Stimulated activated naive B cell treated with anti-CD40 and anti-IgM and Interleukin-4, amounts not matched to agents 10 μg/mL and 1 μg/mL and 100 μg/mL, for 72 hours (primary cell): ENCODE measurements around the gene ZNF569.
A peak's percentile ranks its signal among the peaks of the same experiment; 100 is the strongest.

Source experiments
- ATAC-seq, 2 donors: fragments of 150-1000 bp; cut with Tn5 transposase; replicated peaks; 2 replicates each; pipeline ENCODE4 v1.10.0; 2021; ENCODE audit warnings: moderate library complexity in 1 of 2
- DNase-seq: peaks from one replicate; pipeline ENCODE4 v3.0.0; 2021
- H3K27ac Mint-ChIP-seq: one replicate; pipeline ENCODE4 v1.8.0; 2022; ENCODE audit warnings: mild to moderate bottlenecking, mixed read lengths
- H3K27me3 Mint-ChIP-seq, 2 donors: one replicate each; pipeline ENCODE4 v1.8.0; 2022; ENCODE audit warnings: mixed read lengths in 2 of 2
- H3K36me3 Mint-ChIP-seq, 2 donors: one replicate each; pipeline ENCODE4 v1.8.0; 2022; ENCODE audit warnings: mixed read lengths in 2 of 2, mild to moderate bottlenecking in 1 of 2
- H3K4me1 Mint-ChIP-seq, 2 donors: one replicate each; pipeline ENCODE4 v1.8.0; 2022; ENCODE audit warnings: mixed read lengths in 2 of 2, mild to moderate bottlenecking in 1 of 2
- H3K4me3 Mint-ChIP-seq, 2 donors: one replicate each; pipeline ENCODE4 v1.8.0; 2022; ENCODE audit warnings: mild to moderate bottlenecking in 2 of 2, mixed read lengths in 2 of 2, moderate library complexity in 1 of 2
- H3K9me3 Mint-ChIP-seq, 2 donors: one replicate each; pipeline ENCODE4 v1.8.0; 2022; ENCODE audit warnings: mixed read lengths in 2 of 2, mild to moderate bottlenecking in 1 of 2

The ZNF569 gene

GRCh38 chr19:37466798-37467607, at the start of gene ZNF569:
TSS of gene ZNF569 (minus strand) at chr19:37467444. CDS start at chr19:37444921, 22,523 bp downstream.
- H3K4me1 Mint-ChIP-seq = peaks cover 22% of the 10 kb centered on the region in 2 donors
- DNase-seq (peak; percentile 91), ATAC-seq (peak; percentile 73 to 75)
- peaks cover 16 to 30% of the 10 kb centered on the region in 2 donors for H3K36me3 Mint-ChIP-seq
- peak within 1 kb of the TSS; percentile 84 to 100 for H3K4me3 Mint-ChIP-seq
- H3K27ac Mint-ChIP-seq = peak within 1 kb of the TSS; percentile 100
- H3K27me3 Mint-ChIP-seq = no peaks in the 10 kb centered on the region
- peaks cover 10 to 11% of the 10 kb centered on the region in 2 donors for H3K9me3 Mint-ChIP-seq

GRCh38 chr19:37513397-37513796, 46.2 kb upstream of the ZNF569 start:
- Mint-ChIP-seq H3K9me3 (peaks cover 5 to 21% of the 10 kb centered on the region in 2 donors), H3K4me3 (no peak overlapping the region), H3K36me3 (peaks cover 68 to 88% of the 10 kb centered on the region in 2 donors), H3K4me1 (no peaks in the 10 kb centered on the region), H3K27me3 (no peaks in the 10 kb centered on the region), H3K27ac (no peak overlapping the region)
- ATAC-seq (peak; percentile 36 to 51), DNase-seq (no peak)

GRCh38 chr19:37511821-37512220, 44.6 kb upstream of the ZNF569 start:
- DNase-seq = no peak
- ATAC-seq = no peak
- peaks cover 5 to 21% of the 10 kb centered on the region in 2 donors for H3K9me3 Mint-ChIP-seq
- no peak overlapping the region for H3K4me3 Mint-ChIP-seq
- H3K27me3 Mint-ChIP-seq = no peaks in the 10 kb centered on the region
- no peaks in the 10 kb centered on the region for H3K4me1 Mint-ChIP-seq
- no peak overlapping the region for H3K27ac Mint-ChIP-seq
- H3K36me3 Mint-ChIP-seq = peaks cover 60 to 73% of the 10 kb centered on the region in 2 donors

GRCh38 chr19:37511186-37511585, 43.9 kb upstream of the ZNF569 start:
- Mint-ChIP-seq H3K9me3 (peaks cover 5 to 21% of the 10 kb centered on the region in 2 donors), H3K27ac (no peak overlapping the region), H3K4me3 (no peak overlapping the region), H3K36me3 (peaks cover 56 to 67% of the 10 kb centered on the region in 2 donors), H3K27me3 (no peaks in the 10 kb centered on the region), H3K4me1 (no peaks in the 10 kb centered on the region)
- ATAC-seq (no peak), DNase-seq (no peak)

DNA sequence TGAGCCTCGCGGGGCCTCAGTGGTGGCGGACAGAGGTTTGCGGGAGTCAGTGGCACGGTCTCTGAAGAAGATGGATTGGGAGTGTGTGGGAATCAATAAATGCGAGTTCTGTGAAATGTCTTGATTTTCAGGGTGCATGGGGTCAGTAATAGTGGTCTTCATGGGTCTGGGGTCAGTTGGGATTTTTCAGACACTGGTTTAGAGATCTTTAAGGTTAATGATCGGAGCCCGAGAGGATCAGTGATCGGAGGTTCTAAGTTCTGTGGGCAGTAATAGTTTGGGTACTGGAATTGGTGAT, 39.9 kb upstream of the ZNF569 start:
- Mint-ChIP-seq H3K27me3 (no peaks in the 10 kb centered on the region), H3K36me3 (peaks cover 41 to 49% of the 10 kb centered on the region in 2 donors), H3K4me3 (no peak overlapping the region), H3K4me1 (no peaks in the 10 kb centered on the region), H3K9me3 (peaks cover 5 to 6% of the 10 kb centered on the region in 2 donors), H3K27ac (no peak overlapping the region)
- DNase-seq (no peak), ATAC-seq (no peak)

- Mint-ChIP-seq H3K36me3 (peaks cover 41 to 49% of the 10 kb centered on the region in 2 donors), H3K4me3 (no peak within 1 kb of the TSS), H3K27ac (no peak within 1 kb of the TSS), H3K4me1 (no peaks in the 10 kb centered on the region), H3K9me3 (peaks cover 8 to 9% of the 10 kb centered on the region in 2 donors), H3K27me3 (no peaks in the 10 kb centered on the region)
- ATAC-seq = peak; percentile 87 to 90
- peak; percentile 85 for DNase-seq
Observed at GRCh38 chr19:37506387-37507166, 39.3 kb upstream of the ZNF569 start, which contains the start of gene ZNF793. TSS of gene ZNF793 (plus strand) at chr19:37506939. CDS start at chr19:37523440, 16,501 bp downstream.

GRCh38 chr19:37505958-37506386, 38.7 kb upstream of the ZNF569 start:
- Mint-ChIP-seq H3K27ac (no peak overlapping the region), H3K27me3 (no peaks in the 10 kb centered on the region), H3K9me3 (peaks cover 11% of the 10 kb centered on the region in 2 donors), H3K36me3 (peaks cover 38 to 47% of the 10 kb centered on the region in 2 donors), H3K4me1 (no peaks in the 10 kb centered on the region), H3K4me3 (no peak overlapping the region)
- DNase-seq (no peak), ATAC-seq (peak; percentile 41 to 55)

GRCh38 chr19:37492213-37492612, 25.0 kb upstream of the ZNF569 start:
- Mint-ChIP-seq H3K9me3 (peaks cover 30 to 31% of the 10 kb centered on the region in 2 donors), H3K27ac (no peak overlapping the region), H3K4me3 (no peak overlapping the region), H3K27me3 (no peaks in the 10 kb centered on the region), H3K36me3 (peaks cover 15 to 30% of the 10 kb centered on the region in 2 donors), H3K4me1 (no peaks in the 10 kb centered on the region)
- ATAC-seq (no peak), DNase-seq (no peak)

DNA sequence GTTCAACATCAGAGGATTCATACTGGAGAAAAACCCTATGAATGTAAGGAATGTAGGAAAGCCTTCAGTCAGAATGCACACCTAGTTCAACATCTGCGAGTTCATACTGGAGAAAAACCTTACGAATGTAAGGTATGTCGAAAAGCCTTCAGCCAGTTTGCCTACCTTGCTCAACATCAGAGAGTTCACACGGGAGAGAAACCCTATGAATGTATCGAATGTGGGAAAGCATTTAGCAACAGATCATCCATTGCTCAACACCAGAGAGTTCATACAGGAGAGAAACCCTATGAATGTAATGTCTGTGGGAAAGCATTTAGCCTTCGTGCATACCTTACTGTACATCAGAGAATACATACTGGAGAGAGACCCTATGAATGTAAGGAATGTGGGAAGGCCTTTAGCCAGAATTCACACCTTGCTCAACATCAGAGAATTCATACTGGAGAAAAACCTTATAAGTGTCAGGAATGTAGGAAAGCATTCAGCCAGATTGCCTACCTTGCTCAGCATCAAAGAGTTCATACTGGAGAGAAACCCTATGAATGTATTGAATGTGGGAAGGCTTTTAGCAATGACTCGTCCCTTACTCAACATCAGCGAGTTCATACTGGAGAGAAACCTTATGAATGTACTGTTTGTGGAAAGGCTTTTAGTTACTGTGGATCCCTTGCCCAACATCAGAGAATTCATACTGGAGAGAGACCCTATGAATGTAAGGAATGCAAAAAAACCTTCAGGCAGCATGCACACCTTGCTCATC, 17.3 kb upstream of the ZNF569 start:
- DNase-seq = no peak
- no peaks in the 10 kb centered on the region for H3K4me1 Mint-ChIP-seq
- no peak overlapping the region for H3K4me3 Mint-ChIP-seq
- H3K9me3 Mint-ChIP-seq = peaks cover 36 to 37% of the 10 kb centered on the region in 2 donors
- H3K27me3 Mint-ChIP-seq = no peaks in the 10 kb centered on the region
- ATAC-seq = no peak
- H3K36me3 Mint-ChIP-seq = peaks cover 65 to 74% of the 10 kb centered on the region in 2 donors
- no peak overlapping the region for H3K27ac Mint-ChIP-seq

DNA sequence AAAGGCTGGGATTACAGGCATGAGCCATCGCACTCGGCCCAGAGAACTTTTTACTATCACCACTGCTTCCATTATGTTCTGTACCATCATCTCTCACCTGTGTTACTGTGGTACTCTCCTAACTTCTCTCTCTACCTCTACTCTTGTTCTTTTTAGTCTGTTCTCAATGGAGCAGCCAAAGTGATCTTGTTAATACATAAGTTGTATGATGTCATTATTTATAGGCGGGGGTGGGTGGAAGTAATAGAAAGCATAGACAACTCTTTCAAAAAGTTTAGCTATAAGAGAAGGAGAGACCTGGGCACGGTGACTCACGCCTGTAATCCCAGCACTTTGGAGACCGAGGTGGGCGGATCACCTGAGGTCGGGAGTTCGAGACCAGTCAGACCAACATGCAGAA, 4.9 kb upstream of the ZNF569 start:
- no peak overlapping the region for H3K4me3 Mint-ChIP-seq
- peaks cover 14 to 17% of the 10 kb centered on the region in 2 donors for H3K9me3 Mint-ChIP-seq
- DNase-seq (no peak), ATAC-seq (no peak)
- H3K27ac Mint-ChIP-seq = no peak overlapping the region
- H3K27me3 Mint-ChIP-seq = no peaks in the 10 kb centered on the region
- peaks cover 15 to 16% of the 10 kb centered on the region in 2 donors for H3K4me1 Mint-ChIP-seq
- H3K36me3 Mint-ChIP-seq = peaks cover 26 to 41% of the 10 kb centered on the region in 2 donors

- Mint-ChIP-seq H3K9me3 (peaks cover 5 to 6% of the 10 kb centered on the region in 2 donors), H3K27ac (no peak overlapping the region), H3K4me1 (peaks cover 22% of the 10 kb centered on the region in 2 donors), H3K36me3 (peaks cover 12 to 28% of the 10 kb centered on the region in 2 donors), H3K4me3 (peak overlapping the region; percentile 84 to 100), H3K27me3 (no peaks in the 10 kb centered on the region)
- DNase-seq = no peak
- no peak for ATAC-seq
Observed at GRCh38 chr19:37470216-37470615, 3.0 kb upstream of the ZNF569 start.

- Mint-ChIP-seq H3K4me3 (peak within 1 kb of the TSS; percentile 84 to 100), H3K27me3 (no peaks in the 10 kb centered on the region), H3K4me1 (peaks cover 22% of the 10 kb centered on the region in 2 donors), H3K36me3 (peaks cover 16 to 30% of the 10 kb centered on the region in 2 donors), H3K27ac (peak within 1 kb of the TSS; percentile 98), H3K9me3 (peaks cover 10 to 11% of the 10 kb centered on the region in 2 donors)
- ATAC-seq = peak; percentile 73 to 78
- DNase-seq = peak; percentile 88
Observed at GRCh38 chr19:37468961-37469777, 1.9 kb upstream of the ZNF569 start, which contains the start of gene ZNF570. TSS of gene ZNF570 (plus strand) at chr19:37469356. CDS start at chr19:37470355, 999 bp downstream.

GRCh38 chr19:37467608-37468090, 405 bp upstream of the ZNF569 start:
- no peak for DNase-seq
- no peak for ATAC-seq
- Mint-ChIP-seq H3K27ac (peak overlapping the region; percentile 100), H3K4me3 (peak overlapping the region; percentile 84 to 100), H3K27me3 (no peaks in the 10 kb centered on the region), H3K4me1 (peaks cover 22% of the 10 kb centered on the region in 2 donors), H3K36me3 (peaks cover 16 to 30% of the 10 kb centered on the region in 2 donors), H3K9me3 (peaks cover 10 to 11% of the 10 kb centered on the region in 2 donors)
